Right ventricle myocardium inferior (tissue), 1 donor: Measurements from ENCODE around the gene STK16. TPM values are rescaled to one million over a fixed set of nuclear protein-coding genes. Genes with fewer than 3 reads are reported as not detected.
"Not testable (repeated sequence)": the region's sequence is repeated elsewhere in the genome, so short reads cannot be mapped to it uniquely, and the experiment has no call there.

Source experiments
- ATAC-seq: fragments of 200-7000 bp; cut with Tn5 transposase; one replicate; pipeline ENCODE4 v1.9.1; 2020; ENCODE audit warnings: mild to moderate bottlenecking, moderate library complexity
- DNase-seq: peaks from one replicate; pipeline ENCODE4 v3.0.0; 2021; ENCODE audit errors: missing footprints
- intact Hi-C: fragments of 100-400 bp; cut with DNase I; formaldehyde crosslinking; loops from one replicate; pipeline ENCODE4 v1.11.0; 2022
- long read RNA-seq: library from polyadenylated mRNA; unstranded; transcript quantifications from one replicate; pipeline ENCODE4 v2.0.0, GENCODE V29; 2021
- total RNA-seq: library from RNA; stranded (reverse); fragmentation: NEBNext Ultra II Directional; extraction: Animal tissue kit (Norgen Biotek cat#: 25700); gene quantifications from one replicate; pipeline ENCODE4 v1.2.1, GENCODE V29; 2021
- donor health status: DM: no; HTN: yes; CAD: no; lungs with severe emphysema.

The STK16 gene, protein sequence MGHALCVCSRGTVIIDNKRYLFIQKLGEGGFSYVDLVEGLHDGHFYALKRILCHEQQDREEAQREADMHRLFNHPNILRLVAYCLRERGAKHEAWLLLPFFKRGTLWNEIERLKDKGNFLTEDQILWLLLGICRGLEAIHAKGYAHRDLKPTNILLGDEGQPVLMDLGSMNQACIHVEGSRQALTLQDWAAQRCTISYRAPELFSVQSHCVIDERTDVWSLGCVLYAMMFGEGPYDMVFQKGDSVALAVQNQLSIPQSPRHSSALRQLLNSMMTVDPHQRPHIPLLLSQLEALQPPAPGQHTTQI
- total RNA-seq, result 17.1 TPM
- long read RNA-seq, partial matches to known transcripts, result 0 of 1 reads
- long read RNA-seq, other reads (novel, unspliced or antisense), result 0 of 1 reads

DNA sequence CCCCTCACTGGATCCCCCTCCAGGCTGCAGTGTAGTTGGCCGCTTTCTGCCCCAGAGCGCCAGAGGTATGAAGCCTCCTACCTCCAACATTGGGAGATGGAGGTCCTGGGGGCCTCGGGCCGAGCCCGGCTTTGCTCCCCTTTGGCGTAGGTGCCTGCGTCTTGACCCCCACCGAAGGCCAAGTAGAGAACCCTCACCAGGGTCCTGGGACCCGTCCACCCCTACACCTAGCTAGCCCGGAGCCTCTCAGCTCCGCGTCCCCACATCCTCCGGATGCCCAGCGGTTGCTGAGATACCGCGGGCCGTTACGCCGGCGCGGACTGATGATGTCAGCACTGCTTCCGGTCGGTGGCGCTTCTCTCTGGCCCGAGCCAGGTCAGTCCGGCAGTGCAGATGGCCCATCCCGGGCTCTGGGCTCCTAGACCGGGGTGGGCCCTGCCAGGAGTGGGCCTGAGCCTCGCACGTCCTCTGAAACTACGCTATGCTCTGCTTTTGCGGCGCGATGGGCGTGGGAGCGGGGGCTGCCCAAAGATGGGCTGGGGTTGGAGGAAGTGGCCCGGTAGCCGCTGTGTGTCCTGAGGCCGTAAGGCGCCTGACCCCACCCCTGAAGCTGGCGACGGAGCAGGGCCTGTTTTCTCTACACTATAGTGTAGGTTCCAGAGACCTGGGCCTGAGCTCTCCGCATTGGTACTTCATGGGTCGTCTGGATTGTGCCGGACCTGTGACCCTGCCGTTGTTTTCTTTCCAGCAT is at the start of gene STK16, which contains the start of gene GLB1L:
TSS of gene STK16 (plus strand) at position 332 of the 751 bp plus-strand sequence. CDS start 521 bp downstream, outside the sequence.
TSS of gene GLB1L (minus strand) at position 297 of the 751 bp plus-strand sequence. CDS start 1,871 bp downstream, outside the sequence.
- ATAC-seq (peak; percentile 93), DNase-seq (peak; percentile 96)
- intact Hi-C loops, result no loop called here

DNA sequence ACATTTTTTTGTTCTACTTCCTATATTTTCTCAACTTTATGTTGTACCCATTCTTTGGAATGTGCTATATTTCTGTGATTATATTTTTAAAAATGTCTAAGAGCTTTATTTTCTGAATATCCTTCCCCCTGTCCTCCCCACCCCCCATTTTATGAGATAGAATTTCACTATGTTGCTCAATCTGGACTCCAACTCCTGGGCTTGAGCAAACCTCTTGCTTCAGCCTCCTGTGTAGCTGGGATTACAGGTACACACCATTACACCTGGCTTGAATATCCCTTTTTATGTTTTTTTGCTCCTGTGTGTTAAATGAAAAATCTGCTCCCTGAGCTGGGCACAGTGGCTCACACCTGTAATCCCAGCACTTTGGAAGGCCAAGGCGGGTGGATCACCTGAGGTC is 47.9 kb upstream of the STK16 start:
- ATAC-seq (no peak), DNase-seq (no peak)
- intact Hi-C loops, result no loop called here

DNA sequence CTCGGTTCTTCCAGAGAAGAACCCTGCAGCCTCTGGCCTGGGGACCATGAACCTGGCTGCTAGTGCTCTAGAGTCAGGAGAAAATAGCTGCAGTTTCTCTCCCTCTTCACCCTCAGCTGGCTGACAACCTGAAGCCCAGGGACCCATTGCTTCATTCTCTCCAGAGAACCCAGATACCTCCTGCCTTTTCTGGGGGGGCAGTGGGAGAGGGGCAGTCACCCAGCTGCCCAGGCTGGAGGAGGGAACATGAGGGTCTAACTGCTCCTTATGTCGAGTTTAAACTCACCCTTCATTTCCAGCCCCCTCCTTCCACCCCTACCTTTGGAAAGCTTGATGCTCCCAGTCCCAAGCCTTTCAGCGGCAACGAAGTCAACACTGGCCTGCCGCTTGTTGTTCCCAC is 46.3 kb upstream of the STK16 start:
- no peak for ATAC-seq
- intact Hi-C loops, result no loop called here
- DNase-seq, result no peak

DNA sequence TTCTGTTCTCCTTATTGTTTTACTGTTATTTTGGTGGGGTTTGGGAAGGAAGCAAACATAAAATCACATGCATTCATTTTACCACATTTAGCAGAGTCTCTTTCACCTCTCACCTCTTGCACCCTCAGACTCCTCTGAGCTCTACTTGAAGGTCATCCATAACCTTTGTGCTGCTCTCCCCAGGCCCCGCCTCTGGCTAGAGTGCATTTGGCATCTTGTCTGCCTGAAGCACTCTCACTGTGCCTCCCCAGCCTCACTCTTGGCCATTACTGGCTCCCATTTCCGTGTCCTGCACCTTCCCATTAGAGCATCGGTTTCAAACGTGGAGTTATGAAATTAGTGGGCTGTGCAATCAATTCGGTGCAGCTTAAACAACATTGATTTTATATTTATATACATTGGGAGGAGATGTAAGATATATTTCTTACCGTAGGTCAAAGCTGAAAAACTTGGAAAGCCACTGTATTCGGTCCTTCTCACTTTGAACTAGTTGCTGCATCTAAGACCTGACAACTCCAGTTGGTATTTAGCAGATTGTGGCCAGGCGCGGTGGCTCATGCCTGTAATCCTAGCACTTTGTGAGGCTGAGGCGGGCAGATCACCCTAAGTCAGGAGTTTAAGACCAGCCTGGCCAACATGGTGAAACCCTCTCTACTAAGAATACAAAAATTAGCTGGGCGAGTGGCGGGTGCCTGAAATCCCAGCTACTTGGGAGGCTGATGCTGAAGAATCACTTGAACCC is 45.6 kb upstream of the STK16 start:
- intact Hi-C loops, result no loop called here
- ATAC-seq (no peak), DNase-seq (no peak)

DNA sequence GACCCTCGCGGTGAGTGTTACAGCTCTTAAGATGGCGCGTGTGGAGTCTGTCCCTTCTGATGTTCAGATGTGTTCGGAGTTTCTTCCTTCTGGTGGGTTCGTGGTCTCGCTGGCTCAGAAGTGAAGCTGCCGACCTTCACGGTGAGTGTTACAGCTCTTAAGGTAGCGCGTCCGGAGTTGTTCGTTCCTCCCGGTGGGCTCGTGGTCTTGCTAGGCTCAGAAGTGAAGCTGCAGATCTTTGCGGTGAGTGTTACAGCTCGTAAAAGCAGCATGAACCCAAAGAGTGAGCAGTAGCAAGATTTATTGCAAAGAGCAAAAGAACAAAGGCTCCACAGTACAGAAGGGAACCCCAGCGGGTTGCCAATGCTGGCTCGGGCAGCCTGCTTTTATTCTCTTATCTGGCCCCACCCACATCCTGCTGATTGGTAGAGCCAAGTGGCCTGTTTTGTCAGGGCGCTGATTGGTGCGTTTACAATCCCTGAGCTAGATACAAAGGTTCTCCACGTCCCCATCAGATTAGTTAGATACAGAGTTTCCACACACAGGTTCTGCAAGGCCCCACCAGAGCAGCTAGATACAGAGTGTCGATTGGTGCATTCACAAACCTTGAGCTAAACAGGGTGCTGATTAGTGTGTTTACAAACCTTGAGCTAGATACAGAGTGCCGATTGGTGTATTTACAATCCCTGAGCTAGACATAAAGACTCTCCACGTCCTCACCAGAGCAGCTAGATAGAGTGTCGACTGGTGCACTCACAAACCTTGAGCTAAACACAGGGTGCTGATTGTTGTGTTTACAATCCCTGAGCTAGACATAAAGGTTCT is 44.6 kb upstream of the STK16 start:
- intact Hi-C loops, ATAC-seq, DNase-seq: not testable (repeated sequence)

DNA sequence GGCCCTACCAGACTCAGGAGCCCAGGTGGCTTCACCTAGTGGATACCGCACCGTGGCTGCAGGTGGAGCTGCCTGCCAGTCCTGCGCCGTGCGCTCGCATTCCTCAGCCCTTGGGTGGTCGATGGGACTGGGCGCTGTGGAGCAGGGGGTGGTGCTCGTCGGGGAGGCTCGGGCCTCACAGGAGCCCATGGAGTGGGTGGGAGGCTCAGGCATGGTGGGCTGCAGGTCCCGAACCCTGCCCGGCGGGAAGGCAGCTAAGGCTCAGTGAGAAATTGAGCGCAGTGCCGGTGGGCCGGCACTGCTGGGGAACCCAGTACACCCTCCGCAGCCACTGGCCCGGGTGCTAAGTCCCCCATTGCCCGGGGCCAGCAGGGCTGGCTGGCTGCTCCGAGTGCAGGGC is 43.9 kb upstream of the STK16 start:
- ATAC-seq, intact Hi-C loops, DNase-seq: not testable (repeated sequence)

DNA sequence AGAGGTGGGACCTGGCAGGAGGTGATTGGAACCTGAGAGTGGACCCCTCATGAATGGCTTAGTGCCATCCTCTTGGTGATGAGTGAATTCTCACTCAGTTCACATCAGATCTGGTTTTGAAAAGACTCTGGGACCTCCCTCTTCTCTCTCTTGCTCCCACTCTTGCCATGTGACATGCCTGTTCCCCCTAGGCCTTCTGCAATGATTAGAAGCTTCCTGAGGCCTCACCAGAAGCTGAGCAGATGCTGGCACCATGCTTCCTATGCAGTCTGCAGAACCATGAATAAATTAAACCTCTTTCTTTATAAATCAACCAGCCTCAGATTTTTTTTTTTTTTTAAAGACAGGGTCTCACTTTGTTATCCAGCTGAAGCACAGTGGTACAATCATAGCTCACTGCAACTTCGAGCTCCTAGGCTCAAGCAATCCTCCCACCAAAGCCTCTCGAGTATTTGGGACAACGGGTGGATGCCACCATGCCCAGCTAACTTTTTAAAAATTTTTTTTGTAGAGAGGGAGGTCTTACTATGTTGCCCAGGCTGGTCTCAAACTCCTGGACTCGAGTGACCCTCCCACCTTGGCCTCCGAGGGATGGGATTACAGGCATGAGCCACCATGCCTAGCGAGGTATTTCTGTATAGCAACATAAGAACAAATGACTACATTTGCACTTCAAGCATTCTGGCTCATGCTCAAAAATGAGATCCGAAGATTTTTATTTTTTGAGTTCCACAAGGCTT is 40.7 kb upstream of the STK16 start:
- intact Hi-C loops, result no loop called here
- DNase-seq (no peak), ATAC-seq (no peak)

DNA sequence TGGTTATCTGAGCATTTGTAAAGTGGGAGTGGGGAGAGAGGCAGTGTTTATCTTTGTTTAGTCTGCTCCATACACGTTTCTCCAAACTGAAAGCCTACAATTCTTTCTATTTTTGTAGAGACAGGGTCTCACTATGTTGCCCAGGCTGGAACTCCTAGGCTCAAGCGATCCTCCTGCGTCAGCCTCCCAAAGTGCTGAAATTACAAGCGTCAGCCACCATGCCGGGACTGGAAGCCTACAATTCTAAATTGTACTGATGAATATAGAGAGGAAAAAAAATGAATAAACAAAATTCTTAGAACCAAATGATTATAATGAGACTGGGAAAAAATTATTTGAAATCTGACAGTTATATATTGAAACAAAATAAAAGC is 40.1 kb upstream of the STK16 start:
- DNase-seq, result no peak
- intact Hi-C loops, result no loop called here
- ATAC-seq, result no peak

DNA sequence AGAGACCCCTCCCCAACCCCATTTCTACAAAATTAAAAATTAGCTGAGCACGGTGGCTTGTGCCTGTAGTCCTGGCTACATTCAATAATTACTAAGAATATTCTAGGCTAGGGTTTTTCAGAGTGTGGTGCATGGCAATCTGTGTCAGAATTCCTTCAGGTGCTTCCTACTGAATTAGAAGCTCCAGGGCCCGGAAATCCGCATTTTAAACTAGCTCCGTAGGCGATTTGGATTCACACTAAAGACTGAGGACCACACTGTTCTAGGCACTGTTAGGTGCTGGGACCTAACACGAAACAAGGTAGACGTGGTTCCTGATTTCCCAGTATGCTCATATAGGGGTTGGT is 39.3 kb upstream of the STK16 start:
- ATAC-seq, result no peak
- intact Hi-C loops, result loop anchor here (1.0 to 2.0 kb wide), 3 partner anchors 23 to 73 kb away; partner anchors contain the start of genes ANKZF1, ATG9A, CNPPD1 and DNAJB2

DNA sequence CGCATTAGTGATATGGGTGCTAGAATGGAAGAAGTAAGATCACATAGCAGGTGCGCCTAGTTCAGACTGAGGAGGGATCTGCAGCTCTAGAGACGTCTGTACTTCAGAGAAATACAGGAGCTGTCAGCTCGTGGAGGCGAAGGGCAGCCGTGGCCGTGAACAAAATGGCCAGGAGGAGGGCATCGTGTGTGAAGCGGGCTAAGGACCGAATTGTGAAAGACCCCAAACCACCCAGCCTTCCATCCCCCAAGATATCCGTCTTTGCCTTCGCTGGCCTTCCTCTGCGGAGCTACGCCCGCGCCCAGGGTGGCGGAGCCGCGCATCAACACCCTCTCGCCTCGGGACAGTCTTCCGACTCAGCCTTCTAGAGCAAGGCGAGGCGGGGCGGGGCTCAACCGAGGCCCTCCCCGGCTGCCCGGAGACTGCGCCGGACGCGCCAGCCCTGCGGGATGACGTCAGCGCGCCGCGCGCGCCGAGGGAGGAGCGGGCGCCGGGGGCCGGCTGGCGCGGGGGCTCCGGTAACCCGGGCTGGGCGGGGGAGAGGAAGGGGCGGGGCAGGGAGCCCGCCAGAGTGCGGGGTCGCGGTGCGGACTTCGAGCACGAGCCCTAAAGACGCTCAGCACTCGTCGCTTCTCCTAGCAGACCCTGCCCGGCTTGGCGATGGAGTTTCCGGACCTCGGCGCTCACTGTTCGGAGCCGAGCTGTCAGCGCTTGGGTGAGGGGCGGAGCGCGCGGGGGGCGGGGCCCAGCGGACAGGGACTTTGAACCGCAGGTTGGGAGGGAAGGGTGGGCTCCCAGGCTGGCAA is 38.7 kb upstream of the STK16 start, which contains the start of gene ZFAND2B:
TSS of gene ZFAND2B (plus strand) at position 455 of the 806 bp plus-strand sequence. CDS start at position 661, 206 bp downstream.
- peak; percentile 98 for DNase-seq
- ATAC-seq, result peak; percentile 98
- intact Hi-C loops, result loop anchor here (1.0 to 2.0 kb wide), 3 partner anchors 22 to 73 kb away; partner anchors contain the start of genes ANKZF1, ATG9A, CNPPD1 and DNAJB2

More for the DNA sequence above, 39.3 kb upstream of the STK16 start:
- DNase-seq, result no peak

DNA sequence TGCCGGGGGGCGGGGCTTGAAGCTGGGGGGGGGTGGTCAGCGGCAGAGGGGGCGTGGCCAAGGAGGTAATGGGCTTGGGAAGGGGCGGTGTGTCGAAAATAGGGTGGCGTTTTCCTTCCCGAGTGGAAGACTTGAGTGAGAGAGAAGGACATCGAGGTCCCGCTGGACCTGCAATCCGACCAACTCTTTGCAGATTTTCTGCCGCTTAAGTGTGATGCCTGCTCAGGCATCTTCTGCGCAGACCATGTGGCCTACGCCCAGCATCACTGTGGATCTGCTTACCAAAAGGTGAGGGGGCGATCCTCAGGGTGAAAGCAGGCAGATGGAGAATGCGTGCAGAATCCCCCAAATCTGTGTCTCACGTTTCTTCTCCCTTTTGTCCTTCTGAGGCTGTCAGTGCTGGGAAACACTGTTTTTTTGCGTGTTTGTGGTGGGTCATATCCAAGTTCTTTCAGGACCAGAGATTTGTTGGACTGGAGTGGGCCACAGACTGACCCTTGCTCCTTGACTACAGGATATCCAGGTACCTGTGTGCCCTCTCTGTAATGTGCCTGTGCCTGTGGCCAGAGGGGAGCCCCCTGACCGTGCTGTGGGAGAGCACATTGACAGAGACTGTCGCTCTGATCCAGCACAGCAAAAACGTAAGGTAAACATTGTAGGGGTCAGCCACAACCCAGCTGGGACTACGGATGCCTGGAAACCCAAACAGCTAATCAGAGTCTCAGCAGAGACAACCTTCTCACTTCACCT is 38.0 kb upstream of the STK16 start:
- no peak for DNase-seq
- ATAC-seq, result peak; percentile 11
- intact Hi-C loops, result loop anchor here (2.0 kb wide), 2 partner anchors 21 to 31 kb away; partner anchors contain the start of genes ANKZF1, ATG9A and CNPPD1

DNA sequence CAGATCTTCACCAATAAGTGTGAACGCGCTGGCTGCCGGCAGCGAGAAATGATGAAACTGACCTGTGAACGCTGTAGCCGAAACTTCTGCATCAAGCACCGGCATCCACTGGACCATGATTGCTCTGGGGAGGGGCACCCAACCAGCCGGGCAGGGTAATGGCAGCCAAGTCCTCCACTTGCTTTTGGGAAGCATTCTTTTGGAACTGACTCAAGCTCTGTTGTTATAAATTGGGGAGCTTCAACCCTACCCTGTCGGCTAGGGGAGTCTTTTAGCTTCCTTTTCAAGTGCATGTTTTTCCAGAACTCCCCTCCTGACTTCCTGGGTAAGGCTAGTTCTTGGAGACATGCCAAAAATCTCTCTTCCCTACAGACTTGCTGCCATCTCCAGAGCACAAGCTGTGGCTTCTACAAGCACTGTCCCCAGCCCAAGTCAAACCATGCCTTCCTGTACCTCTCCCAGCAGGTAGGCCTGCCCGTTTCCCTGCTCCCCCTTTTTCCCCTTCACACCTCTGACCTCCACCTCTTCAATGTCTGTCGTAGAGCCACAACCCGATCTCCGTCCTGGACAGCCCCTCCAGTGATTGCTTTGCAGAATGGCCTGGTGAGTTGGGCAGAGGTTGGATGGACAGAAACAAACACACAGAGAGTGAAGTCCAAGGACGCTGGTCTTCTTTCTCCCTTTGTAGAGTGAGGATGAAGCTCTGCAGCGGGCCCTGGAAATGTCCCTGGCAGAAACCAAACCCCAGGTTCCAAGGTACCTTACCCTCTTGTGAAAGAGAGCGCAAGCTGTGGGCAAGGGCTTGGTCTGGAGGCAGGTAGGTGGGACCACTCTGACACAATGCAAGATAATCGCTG is 37.2 kb upstream of the STK16 start:
- intact Hi-C loops, result loop anchor here (2.0 kb wide), 2 partner anchors 21 to 31 kb away; partner anchors contain the start of genes ANKZF1, ATG9A and CNPPD1
- DNase-seq, result no peak
- ATAC-seq, result no peak

DNA sequence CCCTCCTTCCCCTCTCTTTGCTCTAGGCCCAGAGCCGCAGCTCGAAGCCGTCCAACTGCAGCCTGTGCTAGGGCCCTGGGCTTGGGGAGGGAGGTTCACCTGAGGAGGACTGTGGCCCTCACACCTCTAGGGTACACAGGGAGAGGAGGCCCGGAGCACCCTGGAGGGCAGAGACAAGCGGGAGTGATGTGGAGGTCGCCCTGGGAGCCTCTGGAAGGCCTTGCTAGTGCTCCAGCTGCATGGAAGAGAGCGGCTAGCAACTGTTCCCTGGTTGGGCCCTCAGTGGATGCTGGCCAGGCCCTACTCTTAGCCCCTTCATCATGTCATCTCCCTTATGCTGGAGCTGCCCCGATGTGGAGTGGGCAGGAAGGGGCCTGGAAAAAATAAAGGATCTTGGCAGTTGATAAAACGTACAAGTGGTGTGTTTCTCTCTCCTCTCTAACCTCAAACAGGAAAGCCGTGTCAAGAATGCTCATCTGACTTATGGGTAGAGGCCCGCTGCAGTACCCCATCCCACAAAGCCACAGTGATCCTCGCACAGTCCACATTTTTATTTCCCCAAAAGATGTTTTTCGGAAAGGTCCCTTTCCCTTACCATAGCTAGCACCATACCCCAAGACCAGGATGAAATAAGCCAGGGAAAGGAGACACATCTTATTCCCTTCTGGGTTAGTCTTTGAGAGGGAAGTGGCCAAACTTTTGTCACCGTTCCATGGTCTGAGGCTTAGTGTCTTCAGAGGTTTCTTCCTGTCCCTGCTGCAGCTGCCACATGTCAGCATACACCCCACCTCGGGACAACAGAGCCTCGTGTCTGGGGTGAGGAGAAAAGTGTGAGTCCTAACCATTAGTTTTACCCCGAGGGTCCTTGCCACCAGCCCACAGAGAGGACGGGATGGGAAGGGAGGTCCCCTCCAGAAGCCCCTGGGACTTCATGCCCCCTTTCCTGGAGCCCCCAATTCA is 35.8 kb upstream of the STK16 start:
- ATAC-seq, result no peak
- no peak for DNase-seq
- intact Hi-C loops, result no loop called here
